ENCODE data around the gene ST6GALNAC6.

Gene ST6GALNAC6

DNA sequence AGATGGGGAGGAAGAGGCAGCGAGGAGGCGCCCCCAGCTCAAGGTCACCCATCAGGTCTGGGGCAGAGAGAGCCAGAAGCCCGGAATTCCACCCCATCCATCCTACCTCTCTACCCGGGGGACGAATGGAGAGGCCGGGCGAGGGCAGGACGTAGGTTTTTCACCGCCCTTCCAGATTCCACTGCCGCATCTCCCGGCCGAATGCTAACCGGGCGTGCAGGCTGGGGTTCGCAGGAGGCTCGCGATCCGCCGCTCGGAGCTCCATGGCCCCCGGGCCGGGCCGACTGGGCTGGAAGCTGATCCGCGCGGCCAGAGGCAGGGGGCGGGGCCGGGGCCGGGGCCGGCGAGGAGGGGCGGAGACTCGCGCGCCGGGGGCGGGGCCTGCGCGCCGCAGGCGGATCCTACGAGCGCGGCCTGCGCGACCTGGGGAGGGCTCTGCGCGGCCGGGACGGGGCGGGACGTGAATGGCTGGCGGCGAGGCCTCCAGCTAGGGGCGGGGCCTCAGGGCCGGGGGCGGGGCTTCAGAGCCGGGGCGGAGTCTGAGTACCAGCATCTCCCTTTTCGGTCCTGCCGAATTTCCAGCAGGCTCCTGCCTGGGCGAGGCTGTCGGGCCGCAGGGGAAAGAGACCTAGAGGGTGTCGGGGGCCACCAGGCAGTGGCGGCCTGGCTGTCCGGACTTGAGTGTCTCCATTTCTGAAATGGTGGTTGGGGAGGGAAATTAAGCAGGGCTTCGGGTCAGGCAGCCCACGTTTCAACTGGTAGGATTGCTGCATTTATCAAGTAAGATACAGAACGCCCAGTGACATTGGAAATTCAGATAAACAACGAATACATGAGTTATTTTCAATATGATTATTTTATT lies 17.5 kb upstream of the ST6GALNAC6 start, which contains the start of gene ST6GALNAC4:
ST6GALNAC4 (minus strand) TSS at position 322 of the 862 bp plus-strand sequence. CDS start 622 bp downstream, outside the sequence.
- TF ChIP-seq GATA1 (IDR thresholded peaks at IDR 0.05; ENCODE audit: low read depth, low read length) (no peak), POLR2A (IDR thresholded peaks at IDR 0.05; ENCODE audit: low read length) (peak; percentile 65)
- DNase-seq: peak; percentile 95 to 98

- TF ChIP-seq GATA1 (IDR thresholded peaks at IDR 0.05; ENCODE audit: low read depth, low read length) (no peak), POLR2A (IDR thresholded peaks at IDR 0.05; ENCODE audit: low read length) (no peak)
- peak; percentile 40 to 51 for DNase-seq
These were observed 16.7 kb upstream of the ST6GALNAC6 start for GRCh38 chr9:127915801-127916719.

DNA sequence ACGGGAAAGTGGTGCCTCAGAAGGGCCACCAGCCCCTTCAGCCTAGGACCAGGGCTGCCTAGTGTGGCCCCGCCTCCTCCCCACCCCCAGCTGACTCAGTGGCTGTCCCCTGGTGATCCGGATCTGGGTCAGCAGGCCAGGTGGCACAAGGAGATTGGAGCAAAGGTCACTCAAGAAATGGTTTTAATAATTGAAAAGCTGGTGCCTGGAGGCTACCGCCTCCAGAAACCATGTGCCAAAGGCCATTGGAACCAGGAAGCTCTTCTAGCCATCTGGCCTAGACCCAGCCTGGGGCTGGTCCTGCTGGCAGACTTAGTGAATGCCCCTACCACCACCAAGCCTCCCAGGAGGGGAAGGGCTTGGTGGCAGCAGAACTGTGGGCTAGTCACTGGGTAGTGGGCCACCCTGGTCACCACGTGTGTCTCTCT lies 15.9 kb upstream of the ST6GALNAC6 start:
- peak; percentile 82 to 84 for DNase-seq
- TF ChIP-seq POLR2A (IDR thresholded peaks at IDR 0.05; ENCODE audit: low read length): peak; percentile 29
- no peak for TF ChIP-seq GATA1 (IDR thresholded peaks at IDR 0.05; ENCODE audit: low read depth, low read length)

- TF ChIP-seq POLR2A (IDR thresholded peaks at IDR 0.05; ENCODE audit: low read length) (no peak), GATA1 (IDR thresholded peaks at IDR 0.05; ENCODE audit: low read depth, low read length) (no peak)
- no peak for DNase-seq
These were observed 14.3 kb upstream of the ST6GALNAC6 start for GRCh38 chr9:127913682-127914081.

DNA sequence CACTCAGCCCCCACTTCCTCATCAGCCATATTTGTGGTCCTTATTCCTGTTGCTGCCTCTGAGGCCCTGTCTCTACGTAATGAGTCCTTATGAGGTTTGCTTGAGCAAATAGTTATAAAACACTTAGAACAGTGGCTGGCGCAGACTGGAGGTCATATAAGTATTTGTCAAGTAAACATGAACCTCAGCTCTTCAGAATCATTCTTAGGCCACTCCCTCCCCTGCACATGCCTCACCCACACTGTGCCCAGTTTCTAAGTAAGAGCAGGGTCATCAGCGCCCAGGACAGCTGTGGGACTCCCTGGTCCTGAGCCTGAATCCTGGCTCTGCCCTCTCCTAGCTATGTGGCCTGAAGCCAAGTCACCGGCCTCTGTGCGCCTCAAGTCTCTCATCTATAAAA lies 13.5 kb upstream of the ST6GALNAC6 start:
- TF ChIP-seq POLR2A (IDR thresholded peaks at IDR 0.05; ENCODE audit: low read length): no peak
- TF ChIP-seq GATA1 (IDR thresholded peaks at IDR 0.05; ENCODE audit: low read depth, low read length): no peak
- DNase-seq: no peak

DNA sequence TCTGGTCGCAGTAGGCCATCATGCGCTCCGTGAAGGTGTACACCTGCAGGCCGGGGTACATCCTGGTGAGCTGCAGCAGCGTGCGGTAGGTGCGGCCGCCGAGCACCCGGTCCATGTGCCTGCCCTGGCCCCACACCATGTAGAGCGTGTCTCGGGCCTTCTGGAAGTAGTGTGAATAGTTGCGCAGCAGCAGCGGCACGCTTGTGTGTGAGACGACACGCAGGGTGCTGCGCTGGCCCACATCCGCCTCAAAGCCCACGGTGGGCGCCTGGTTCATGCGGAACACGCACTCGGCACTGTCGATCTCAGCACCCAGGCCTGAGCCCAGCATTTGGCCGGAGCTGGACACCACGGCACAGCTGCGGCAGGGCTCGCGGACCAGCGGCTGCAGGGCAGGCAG lies 12.9 kb upstream of the ST6GALNAC6 start:
- TF ChIP-seq GATA1 (IDR thresholded peaks at IDR 0.05; ENCODE audit: low read depth, low read length): no peak
- no peak for TF ChIP-seq POLR2A (IDR thresholded peaks at IDR 0.05; ENCODE audit: low read length)
- DNase-seq: no peak

DNA sequence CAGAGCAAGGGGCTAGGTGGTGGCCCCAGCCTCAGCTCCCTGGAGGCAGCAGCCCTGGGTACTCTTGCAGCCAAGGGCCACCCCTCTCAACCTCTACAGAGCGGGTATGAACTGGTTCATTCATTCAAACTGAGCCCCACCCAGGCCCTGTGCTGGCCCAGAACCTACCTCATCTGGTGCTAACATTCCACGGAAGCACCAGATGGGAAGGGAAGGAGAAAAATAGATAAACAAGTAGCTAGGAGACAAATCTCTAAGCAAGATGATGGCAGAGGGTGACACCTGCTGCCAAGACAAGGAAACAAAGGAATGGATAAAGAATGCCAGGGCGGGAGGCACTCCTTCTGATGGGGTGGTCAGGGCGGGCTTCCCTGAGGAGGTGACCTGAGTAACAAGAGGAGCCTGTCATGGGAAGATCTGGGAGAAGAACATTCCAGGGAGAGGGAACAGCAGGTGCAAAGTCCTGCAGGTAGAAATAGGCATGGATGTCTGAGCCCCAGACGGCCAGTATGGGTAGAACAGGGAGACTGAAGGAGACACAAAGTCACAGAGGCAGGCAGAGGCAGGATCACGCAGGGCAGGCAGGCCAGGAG lies 11.3 kb upstream of the ST6GALNAC6 start:
- DNase-seq: peak; percentile 56 to 62
- no peak for TF ChIP-seq POLR2A (IDR thresholded peaks at IDR 0.05; ENCODE audit: low read length)
- no peak for TF ChIP-seq GATA1 (IDR thresholded peaks at IDR 0.05; ENCODE audit: low read depth, low read length)

DNA sequence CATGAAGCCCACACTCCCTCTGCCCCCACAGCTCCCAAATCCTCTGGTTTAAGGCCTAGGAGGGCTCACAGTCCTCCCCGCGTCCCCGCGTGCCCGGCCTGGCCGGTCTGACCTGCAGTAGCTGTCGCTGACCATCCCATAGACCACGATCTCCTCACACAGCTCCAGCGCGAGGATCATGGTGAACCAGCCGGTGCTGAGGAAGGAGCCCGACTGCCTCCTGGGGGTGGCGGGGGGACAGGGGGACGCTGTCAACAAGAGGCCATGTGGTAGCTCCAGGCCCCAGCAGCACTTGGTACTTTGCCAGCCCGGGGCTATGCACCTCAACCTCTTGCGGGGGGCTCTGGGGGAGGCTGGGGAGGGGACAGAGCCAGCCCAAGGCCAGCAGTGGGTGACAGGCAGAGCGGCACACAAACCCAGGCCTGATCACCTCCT lies 10.5 kb upstream of the ST6GALNAC6 start:
- DNase-seq: no peak
- TF ChIP-seq POLR2A (IDR thresholded peaks at IDR 0.05; ENCODE audit: low read length) (no peak), GATA1 (IDR thresholded peaks at IDR 0.05; ENCODE audit: low read depth, low read length) (no peak)

GRCh38 chr9:127908660-127908926 lies 9.2 kb upstream of the ST6GALNAC6 start:
- TF ChIP-seq POLR2A (IDR thresholded peaks at IDR 0.05; ENCODE audit: low read length) (no peak), GATA1 (IDR thresholded peaks at IDR 0.05; ENCODE audit: low read depth, low read length) (no peak)
- no peak for DNase-seq

GRCh38 chr9:127907867-127908659 lies 8.7 kb upstream of the ST6GALNAC6 start:
- no peak for DNase-seq
- TF ChIP-seq GATA1 (IDR thresholded peaks at IDR 0.05; ENCODE audit: low read depth, low read length) (no peak), POLR2A (IDR thresholded peaks at IDR 0.05; ENCODE audit: low read length) (no peak)

GRCh38 chr9:127905788-127906191 lies 6.4 kb upstream of the ST6GALNAC6 start:
- DNase-seq: no peak
- no peak for TF ChIP-seq GATA1 (IDR thresholded peaks at IDR 0.05; ENCODE audit: low read depth, low read length)
- no peak for TF ChIP-seq POLR2A (IDR thresholded peaks at IDR 0.05; ENCODE audit: low read length)

DNA sequence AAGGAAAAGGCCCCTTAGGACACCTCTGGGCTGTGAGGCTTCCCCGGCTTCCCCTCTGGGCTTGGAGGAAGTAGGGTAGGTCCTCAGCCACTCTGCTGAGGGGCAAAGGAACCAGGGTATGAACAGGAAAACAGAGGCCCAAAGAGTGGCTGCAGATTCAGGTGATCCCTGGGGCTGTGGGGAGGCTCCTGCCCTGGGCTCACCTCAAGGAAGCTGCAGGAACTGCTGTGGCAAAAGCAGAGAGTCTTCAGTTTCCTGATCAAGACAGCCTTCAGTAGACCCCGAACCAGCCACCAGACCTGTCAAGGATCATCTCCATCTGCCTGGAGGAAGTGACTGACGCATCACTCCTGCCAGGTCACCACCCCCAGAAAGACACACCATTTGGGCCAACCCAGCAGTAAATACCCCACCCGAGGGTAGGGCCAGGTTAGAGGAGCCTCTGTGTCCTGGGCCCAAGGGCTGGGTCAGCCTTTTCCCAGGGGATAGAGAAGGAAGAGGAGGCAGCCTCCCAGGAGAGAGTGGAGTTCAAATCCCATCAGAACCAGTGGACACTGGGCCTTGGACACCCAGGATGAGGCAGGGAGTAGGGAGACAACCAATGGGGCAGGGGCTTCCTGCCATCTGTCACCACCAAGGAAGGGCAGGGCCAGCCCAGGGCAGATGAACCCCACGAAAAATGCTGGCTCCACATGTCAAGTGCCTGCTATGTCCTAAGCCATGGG lies 5.8 kb upstream of the ST6GALNAC6 start:
- TF ChIP-seq GATA1 (IDR thresholded peaks at IDR 0.05; ENCODE audit: low read depth, low read length) (no peak), POLR2A (IDR thresholded peaks at IDR 0.05; ENCODE audit: low read length) (no peak)
- no peak for DNase-seq

Data from erythroblast (primary cell).